HEK293T (cell line): Measurements from ENCODE around the gene STAT5B.

ENCODE experiments used
- ARNT ChIP-seq: fragments of 450-650 bp; IDR thresholded peaks from 2 replicates; pipeline ENCODE4 v1.6.1; 2017; ENCODE audit warnings: mild to moderate bottlenecking
- BHLHE40 ChIP-seq: fragments of 450-650 bp; IDR thresholded peaks from 2 replicates; pipeline ENCODE4 v1.6.1; 2016; ENCODE audit warnings: mild to moderate bottlenecking, moderate library complexity, borderline replicate concordance
- CTBP1 ChIP-seq: fragments of 450-650 bp; IDR thresholded peaks from 2 replicates; pipeline ENCODE4 v1.6.1; 2016; ENCODE audit warnings: borderline replicate concordance
- ELF4 ChIP-seq: fragments of 450-650 bp; IDR thresholded peaks from 2 replicates; pipeline ENCODE4 v1.6.1; 2017; ENCODE audit warnings: antibody characterized with exemption
- FOXA1 ChIP-seq: fragments of 450-650 bp; IDR thresholded peaks from 2 replicates; pipeline ENCODE4 v1.6.1; 2016; ENCODE audit warnings: mild to moderate bottlenecking
- FOXK2 ChIP-seq: fragments of 450-650 bp; IDR thresholded peaks from 2 replicates; pipeline ENCODE4 v1.6.1; 2016; ENCODE audit warnings: mild to moderate bottlenecking
- FOXM1 ChIP-seq: fragments of 450-650 bp; IDR thresholded peaks from 2 replicates; pipeline ENCODE4 v1.6.1; 2017; ENCODE audit warnings: mild to moderate bottlenecking, borderline replicate concordance
- HDGF ChIP-seq: fragments of 450-650 bp; IDR thresholded peaks from 2 replicates; pipeline ENCODE4 v1.6.1; 2017; ENCODE audit warnings: antibody characterized with exemption, borderline replicate concordance
- LEF1 ChIP-seq: fragments of 450-650 bp; IDR thresholded peaks from 2 replicates; pipeline ENCODE4 v1.6.1; 2017; ENCODE audit warnings: mild to moderate bottlenecking, borderline replicate concordance
- NFRKB ChIP-seq: fragments of 450-650 bp; IDR thresholded peaks from 2 replicates; pipeline ENCODE4 v1.6.1; 2016; ENCODE audit warnings: mild to moderate bottlenecking, moderate library complexity
- PKNOX1 ChIP-seq: fragments of 450-650 bp; IDR thresholded peaks from 2 replicates; pipeline ENCODE4 v1.6.1; 2016
- SP1 ChIP-seq: fragments of 450-650 bp; IDR thresholded peaks from 2 replicates; pipeline ENCODE4 v1.6.1; 2017
- SUZ12 ChIP-seq: fragments of 450-650 bp; IDR thresholded peaks from 2 replicates; pipeline ENCODE4 v1.6.1; 2016; ENCODE audit warnings: mild to moderate bottlenecking
- TARDBP ChIP-seq: fragments of 450-650 bp; IDR thresholded peaks from 2 replicates; pipeline ENCODE4 v1.6.1; 2016

DNA sequence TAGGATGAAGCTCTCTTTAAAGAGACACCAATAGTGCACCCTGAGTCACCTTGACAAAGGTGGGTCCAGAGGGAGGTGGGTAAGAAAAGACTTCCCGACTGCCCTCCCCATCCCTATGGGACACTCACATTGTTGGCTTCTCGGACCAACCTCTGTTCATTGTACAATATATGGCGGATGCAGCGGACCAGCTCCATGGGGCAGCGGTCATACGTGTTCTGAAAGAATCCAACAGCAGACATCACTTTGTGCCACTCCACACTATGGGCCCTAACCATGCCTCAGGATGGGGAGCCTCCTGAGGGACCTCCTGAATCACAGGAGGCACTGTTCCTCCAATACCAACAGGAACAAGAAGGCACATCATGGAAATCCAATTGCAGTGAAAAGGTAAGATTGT, 51.5 kb downstream of the STAT5B start:
- TF ChIP-seq SUZ12 (no peak), BHLHE40 (no peak), PKNOX1 (no peak), FOXK2 (no peak), SP1 (no peak), LEF1 (no peak), CTBP1 (no peak), ARNT (no peak), FOXM1 (no peak), HDGF (no peak), FOXA1 (no peak), ELF4 (no peak), TARDBP (no peak), NFRKB (no peak)
